AG04449 (cell line): ENCODE results near the gene HDAC10.
A peak's percentile ranks its signal among the peaks of the same experiment; 100 is the strongest.

Experiments used
- CTCF ChIA-PET: fragments of 350-600 bp; formaldehyde crosslinking; extraction: SDS; loops from one replicate; lab custom pipeline; 2021; ENCODE audit warnings: antibody characterized with exemption; lab: Yijun Ruan, JAX
- POLR2A ChIA-PET: fragments of 400-600, 350-600 bp; formaldehyde crosslinking; extraction: SDS; loops from one replicate; lab custom pipeline; 2020; ENCODE audit warnings: antibody characterized with exemption, inconsistent platforms; lab: Yijun Ruan, JAX
- DNase-seq: peaks from one replicate; pipeline ENCODE4 v3.0.0-alpha.2; 2010; ENCODE audit warnings: low read depth, low spot score
- H3K4me3 ChIP-seq: 2 replicates; pipeline ENCODE4 v1.5.1; 2011; ENCODE audit warnings: low read depth, mild to moderate bottlenecking, control low read depth, low read length
- TF ChIP-seq, protein P1 (sequence below): IDR thresholded peaks from one replicate; pipeline ENCODE4 v1.5.1; 2011; ENCODE audit warnings: mild to moderate bottlenecking, moderate library complexity, low read length, control low read depth, inconsistent platforms; ENCODE audit not compliant: insufficient read depth; ENCODE audit errors: missing control alignments

The HDAC10 gene

GRCh38 chr22:50298266-50298637, 47.2 kb upstream of the HDAC10 start:
- no peak overlapping the region for H3K4me3 ChIP-seq
- POLR2A ChIA-PET, result no interaction called here
- CTCF ChIA-PET, result interaction anchor here (1.3 kb wide), 2 partner anchors 22 to 47 kb away, joined by 3 to 4 read pairs; no protein-coding TSS in a partner anchor
- no peak for DNase-seq
- TF ChIP-seq, protein P1, sequence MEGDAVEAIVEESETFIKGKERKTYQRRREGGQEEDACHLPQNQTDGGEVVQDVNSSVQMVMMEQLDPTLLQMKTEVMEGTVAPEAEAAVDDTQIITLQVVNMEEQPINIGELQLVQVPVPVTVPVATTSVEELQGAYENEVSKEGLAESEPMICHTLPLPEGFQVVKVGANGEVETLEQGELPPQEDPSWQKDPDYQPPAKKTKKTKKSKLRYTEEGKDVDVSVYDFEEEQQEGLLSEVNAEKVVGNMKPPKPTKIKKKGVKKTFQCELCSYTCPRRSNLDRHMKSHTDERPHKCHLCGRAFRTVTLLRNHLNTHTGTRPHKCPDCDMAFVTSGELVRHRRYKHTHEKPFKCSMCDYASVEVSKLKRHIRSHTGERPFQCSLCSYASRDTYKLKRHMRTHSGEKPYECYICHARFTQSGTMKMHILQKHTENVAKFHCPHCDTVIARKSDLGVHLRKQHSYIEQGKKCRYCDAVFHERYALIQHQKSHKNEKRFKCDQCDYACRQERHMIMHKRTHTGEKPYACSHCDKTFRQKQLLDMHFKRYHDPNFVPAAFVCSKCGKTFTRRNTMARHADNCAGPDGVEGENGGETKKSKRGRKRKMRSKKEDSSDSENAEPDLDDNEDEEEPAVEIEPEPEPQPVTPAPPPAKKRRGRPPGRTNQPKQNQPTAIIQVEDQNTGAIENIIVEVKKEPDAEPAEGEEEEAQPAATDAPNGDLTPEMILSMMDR, result no peak

DNA sequence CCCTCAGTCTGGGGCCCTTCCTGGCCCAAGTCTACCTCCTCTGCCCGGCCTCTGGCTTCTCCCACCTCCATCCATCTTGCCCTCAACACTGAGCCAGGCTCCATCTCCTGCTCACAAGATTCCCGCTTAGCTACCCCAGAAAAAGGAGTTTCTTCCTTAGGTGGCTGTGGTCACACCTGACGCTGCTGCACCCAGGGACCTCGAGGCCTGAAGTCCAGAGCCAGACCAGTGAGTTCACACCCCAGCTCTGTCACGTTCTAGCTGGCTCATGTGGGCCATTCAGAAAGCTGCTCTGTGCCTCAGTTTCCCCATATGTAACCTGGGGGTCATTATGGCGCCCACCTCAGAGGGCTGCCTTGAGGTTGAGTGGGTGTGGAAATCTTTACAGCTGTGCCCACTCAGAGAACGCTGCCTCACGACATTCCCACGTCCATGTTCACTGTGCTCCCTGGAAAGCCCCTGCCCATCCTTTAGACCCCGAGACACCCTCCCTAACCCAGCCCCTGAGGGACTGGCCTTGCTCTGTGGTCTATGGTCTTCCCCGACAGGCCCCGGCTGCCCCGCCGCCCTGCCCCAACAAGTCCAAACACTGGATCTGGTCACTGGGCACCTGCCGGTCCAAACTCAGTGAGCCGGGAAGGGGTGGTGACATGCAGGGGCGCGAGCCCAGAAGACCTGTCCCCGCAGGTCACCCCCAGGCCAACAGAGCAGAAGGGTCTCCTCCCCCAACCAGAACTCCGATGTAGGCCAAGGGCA, 46.6 kb upstream of the HDAC10 start:
- no peak overlapping the region for H3K4me3 ChIP-seq
- no peak for DNase-seq
- POLR2A ChIA-PET, result no interaction called here
- TF ChIP-seq, protein P1, result no peak
- CTCF ChIA-PET, result interaction anchor here (1.3 to 1.9 kb wide), 2 partner anchors 21 to 29 kb away, joined by 3 to 7 read pairs; no protein-coding TSS in a partner anchor

DNA sequence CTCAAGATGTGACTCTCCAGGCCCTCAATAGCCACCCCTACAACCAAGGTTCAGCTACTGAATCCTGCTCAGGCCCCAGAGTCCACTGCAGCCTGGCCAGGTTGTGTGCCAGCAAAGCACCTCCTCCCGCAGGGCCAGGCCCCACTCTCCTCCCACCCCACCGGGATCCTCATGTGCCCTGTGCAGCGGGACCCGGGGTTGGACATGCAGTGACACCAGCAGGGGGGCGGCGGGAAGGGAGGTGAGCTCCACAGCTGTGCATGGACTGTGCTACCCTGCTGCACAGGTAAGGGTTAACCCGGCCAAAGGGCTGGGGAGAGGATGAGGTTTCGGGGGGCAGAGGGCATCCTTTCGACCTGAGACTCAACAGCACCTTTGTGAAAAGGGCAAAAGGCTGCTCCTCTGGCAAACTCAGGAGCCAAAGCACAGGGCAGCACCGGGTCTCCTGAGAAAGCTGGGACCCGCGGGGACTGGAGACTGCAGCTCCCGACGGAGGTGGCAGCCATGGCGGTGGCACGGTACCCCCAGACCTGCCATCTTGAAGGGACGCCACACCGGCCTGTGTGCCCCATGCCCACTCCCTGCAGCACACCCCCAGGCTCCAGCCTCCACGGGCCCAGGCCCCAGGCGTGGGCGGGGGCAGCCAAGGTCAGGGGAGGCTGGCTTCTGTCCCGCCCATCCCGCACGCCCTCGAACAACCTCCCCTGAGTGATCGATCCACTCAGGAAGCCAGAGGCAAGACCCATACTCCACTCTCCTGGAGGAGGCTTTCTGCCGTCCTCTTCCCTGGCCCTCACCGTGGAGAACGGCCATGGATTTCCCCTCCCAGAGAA, 45.8 kb upstream of the HDAC10 start:
- POLR2A ChIA-PET, result interaction anchor here (0.8 kb wide), 2 partner anchors 9 to 10 kb away, joined by 3 to 5 read pairs; partner anchors contain the start of gene PLXNB2
- DNase-seq, result no peak

GRCh38 chr22:50294319-50294656, 43.2 kb upstream of the HDAC10 start:
- CTCF ChIA-PET, result interaction anchor here (0.9 to 2.8 kb wide), 9 partner anchors 9 to 47 kb away, joined by 3 to 13 read pairs (median 6); partner anchors contain the start of gene DENND6B
- TF ChIP-seq, protein P1, result no peak
- no peak overlapping the region for H3K4me3 ChIP-seq
- POLR2A ChIA-PET, result interaction anchor here (0.7 to 3.5 kb wide), 4 partner anchors 11 to 48 kb away, joined by 3 to 43 read pairs (median 4); partner anchors contain the start of genes HDAC10 and PLXNB2
- no peak for DNase-seq

More for the DNA sequence above, 45.8 kb upstream of the HDAC10 start:
- CTCF ChIA-PET, result interaction anchor here (0.7 to 1.9 kb wide), 4 partner anchors 18 to 44 kb away, joined by 3 to 7 read pairs (median 3); no protein-coding TSS in a partner anchor
- TF ChIP-seq, protein P1, result no peak
- H3K4me3 ChIP-seq, result no peak overlapping the region

DNA sequence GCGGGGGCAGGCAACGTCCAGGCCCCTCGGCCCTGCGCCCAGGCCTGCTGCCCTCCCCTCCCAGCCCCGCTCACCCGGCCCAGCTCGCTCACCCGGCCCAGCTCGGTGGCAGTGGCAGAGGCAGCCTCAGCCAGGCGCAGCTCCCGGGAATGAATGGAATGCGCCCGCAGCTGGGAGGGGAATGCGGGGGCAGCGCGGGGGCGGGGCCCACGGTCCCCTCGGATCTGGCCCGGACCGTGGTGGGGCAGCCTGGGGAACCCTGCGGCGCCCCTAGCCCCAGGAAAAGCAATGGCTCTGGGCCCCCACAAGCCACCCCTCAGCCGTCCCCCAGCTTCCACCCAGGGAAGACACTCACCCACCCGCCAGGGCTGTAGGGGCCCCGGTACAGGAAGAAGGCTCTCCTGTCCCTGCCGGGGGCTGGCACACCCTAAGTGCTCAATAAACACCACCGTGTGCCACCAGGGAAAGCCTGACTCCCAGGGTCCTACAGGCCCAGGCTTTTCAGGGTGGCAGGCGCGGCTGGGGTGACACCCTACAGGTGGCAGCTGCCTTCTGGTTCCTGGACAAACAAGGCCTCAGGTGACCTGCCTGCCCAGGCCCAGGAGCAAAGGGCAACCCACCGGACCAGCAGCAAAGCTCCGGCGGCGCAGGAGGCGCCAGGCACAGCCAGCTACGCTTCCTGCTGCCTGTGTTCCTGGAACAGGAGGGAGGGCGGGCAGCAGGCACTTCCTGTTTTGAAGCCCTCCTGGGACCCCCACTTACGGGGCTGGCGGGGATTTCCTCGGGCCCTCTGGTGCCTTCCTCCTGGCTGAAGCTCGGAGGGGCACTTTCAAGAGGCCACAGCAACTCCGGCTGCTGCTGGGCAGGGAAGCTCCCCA, 42.6 kb upstream of the HDAC10 start:
- no peak for DNase-seq

More for the DNA sequence above, 42.6 kb upstream of the HDAC10 start:
- H3K4me3 ChIP-seq, result peak overlapping the region; percentile 50
- ChIA-PET POLR2A (interaction anchor here (0.7 to 3.5 kb wide), 6 partner anchors 9 to 48 kb away, joined by 3 to 43 read pairs (median 4); partner anchors contain the start of genes HDAC10 and PLXNB2), CTCF (interaction anchor here (0.9 to 2.8 kb wide), 9 partner anchors 9 to 48 kb away, joined by 3 to 13 read pairs (median 6); partner anchors contain the start of gene DENND6B)
- TF ChIP-seq, protein P1, result no peak
